IMR-90 (cell line): Measurements from ENCODE around the gene IRF6. TPM values are rescaled to one million over a fixed set of nuclear protein-coding genes. Genes with fewer than 3 reads are reported as not detected.

Experiments used
- ATAC-seq: fragments of 200-7000 bp; cut with Tn5 transposase; 2 replicates; pipeline ENCODE4 v1.9.1; 2020; ENCODE audit warnings: low read depth, mild to moderate bottlenecking, moderate library complexity
- Bru-seq: library from RNA; stranded (reverse); fragments of 400-500 nt; gene quantifications from one replicate; lab custom pipeline; 2021; lab: Mats Ljungman, UMichigan
- BruChase-seq, 2 experiments: library from RNA; stranded (reverse); fragments of 400-500 nt; gene quantifications; one replicate each; lab custom pipeline; 2021; lab: Mats Ljungman, UMichigan
- BruUV-seq: library from RNA; stranded (reverse); fragments of 400-500 nt; replicated peaks from 2 replicates; lab custom pipeline; 2021; lab: Mats Ljungman, UMichigan
- CTCF ChIA-PET: fragments of 300-600 bp; formaldehyde crosslinking; extraction: SDS; loops from one replicate; lab custom pipeline; 2021; ENCODE audit warnings: antibody characterized with exemption; lab: Yijun Ruan, JAX
- POLR2A ChIA-PET: fragments of 300-600 bp; sonication (Branson Sonifier 250); formaldehyde crosslinking; loops from one replicate; lab custom pipeline; 2022; ENCODE audit warnings: antibody characterized with exemption; ENCODE audit not compliant: unreplicated experiment; lab: Charles Lee
- DNase-seq: peaks from one replicate; pipeline ENCODE4 v3.0.0; 2013
- H2AFZ ChIP-seq: replicated peaks from 2 replicates; pipeline ENCODE3; 2013; ENCODE audit warnings: low read length, mild to moderate bottlenecking; ENCODE audit not compliant: poor library complexity
- H2AK5ac ChIP-seq: 2 replicates; pipeline ENCODE4 v1.6.1; 2013; ENCODE audit warnings: low read depth, low read length, inconsistent platforms
- H2AK9ac ChIP-seq: replicated peaks from 2 replicates; pipeline ENCODE3; 2013; ENCODE audit warnings: mild to moderate bottlenecking, low read depth, low read length, moderate library complexity; ENCODE audit not compliant: poor library complexity
- H2BK120ac ChIP-seq: 2 replicates; pipeline ENCODE4 v1.6.1; 2013; ENCODE audit warnings: low read depth, low read length, inconsistent platforms
- H2BK15ac ChIP-seq: 3 replicates; pipeline ENCODE4 v1.6.1; 2013; ENCODE audit warnings: low read depth, low read length, inconsistent platforms
- H2BK20ac ChIP-seq: 2 replicates; pipeline ENCODE4 v1.6.1; 2013; ENCODE audit warnings: low read depth, mild to moderate bottlenecking, inconsistent platforms, low read length, moderate library complexity
- H2BK5ac ChIP-seq: 2 replicates; pipeline ENCODE4 v1.6.1; 2013; ENCODE audit warnings: mild to moderate bottlenecking, low read depth, low read length, inconsistent platforms; ENCODE audit not compliant: poor library complexity, severe bottlenecking
- H3K14ac ChIP-seq: replicated peaks from 2 replicates; pipeline ENCODE4 v1.6.1; 2013; ENCODE audit warnings: low read depth, low read length, inconsistent platforms
- H3K18ac ChIP-seq: 2 replicates; pipeline ENCODE4 v1.6.1; 2013; ENCODE audit warnings: low read depth, low read length, control low read depth
- H3K23ac ChIP-seq: 2 replicates; pipeline ENCODE4 v1.6.1; 2013; ENCODE audit warnings: low read depth, low read length, inconsistent platforms
- H3K27ac ChIP-seq: 2 replicates; pipeline ENCODE4 v1.5.1; 2013; ENCODE audit warnings: mild to moderate bottlenecking, control low read depth, low read length; ENCODE audit not compliant: insufficient read depth
- H3K27me3 ChIP-seq: 2 replicates; pipeline ENCODE4 v1.6.1; 2013; ENCODE audit warnings: low read length; ENCODE audit not compliant: control insufficient read depth, insufficient read depth
- H3K36me3 ChIP-seq: 2 replicates; pipeline ENCODE4 v1.6.1; 2013; ENCODE audit warnings: low read length, mixed read lengths; ENCODE audit not compliant: control insufficient read depth, insufficient read depth
- H3K4ac ChIP-seq: 2 replicates; pipeline ENCODE4 v1.6.1; 2013; ENCODE audit warnings: low read depth, low read length, inconsistent platforms
- H3K4me1 ChIP-seq: 2 replicates; pipeline ENCODE4 v1.6.1; 2013; ENCODE audit warnings: low read length, mixed read lengths; ENCODE audit not compliant: control insufficient read depth, insufficient read depth
- H3K4me2 ChIP-seq: 2 replicates; pipeline ENCODE4 v1.6.1; 2013; ENCODE audit warnings: low read depth, mild to moderate bottlenecking, control low read depth, low read length, moderate library complexity
- H3K4me3 ChIP-seq: 2 replicates; pipeline ENCODE4 v1.5.1; 2013; ENCODE audit warnings: low read depth, mild to moderate bottlenecking, control low read depth, low read length, moderate library complexity; ENCODE audit not compliant: insufficient read depth
- H3K56ac ChIP-seq: 2 replicates; pipeline ENCODE4 v1.6.1; 2013; ENCODE audit warnings: low read length, inconsistent platforms; ENCODE audit not compliant: insufficient read depth; ENCODE audit errors: extremely low read depth
- H3K79me1 ChIP-seq, 2 experiments: 2 replicates each; pipeline ENCODE4 v1.6.1; 2013; ENCODE audit warnings: low read length in 2 of 2, inconsistent platforms in 1 of 2, low read depth in 1 of 2
- H3K9ac ChIP-seq: 2 replicates; pipeline ENCODE4 v1.6.1; 2013; ENCODE audit warnings: low read depth, low read length, control low read depth
- H3K9me1 ChIP-seq: 2 replicates; pipeline ENCODE4 v1.6.1; 2013; ENCODE audit warnings: low read length, inconsistent platforms; ENCODE audit not compliant: insufficient read depth
- H3K9me3 ChIP-seq: 2 replicates; pipeline ENCODE4 v1.6.1; 2013; ENCODE audit warnings: low read length; ENCODE audit not compliant: control insufficient read depth, insufficient read depth
- H4K20me1 ChIP-seq: 2 replicates; pipeline ENCODE4 v1.6.1; 2013; ENCODE audit warnings: low read length, inconsistent platforms; ENCODE audit not compliant: insufficient read depth
- H4K5ac ChIP-seq: 2 replicates; pipeline ENCODE4 v1.6.1; 2013; ENCODE audit warnings: mild to moderate bottlenecking, low read depth, low read length, control low read depth
- H4K8ac ChIP-seq, 2 experiments: 2 replicates each; pipeline ENCODE4 v1.6.1; 2013; ENCODE audit warnings: low read depth in 2 of 2, low read length in 2 of 2, control low read depth in 1 of 2, inconsistent platforms in 1 of 2
- H4K91ac ChIP-seq: 2 replicates; pipeline ENCODE4 v1.6.1; 2013; ENCODE audit warnings: low read depth, low read length, inconsistent platforms; ENCODE audit not compliant: insufficient read depth
- BHLHE40 ChIP-seq: fragments of 150-350 bp; IDR thresholded peaks from 2 replicates; pipeline ENCODE4 v1.6.1; 2016; ENCODE audit warnings: mild to moderate bottlenecking, low read depth, low read length
- CEBPB ChIP-seq: IDR thresholded peaks from 2 replicates; pipeline ENCODE4 v1.6.1; 2012; ENCODE audit warnings: low read depth, low read length, improper control_type of control experiment
- CHD1 ChIP-seq: IDR thresholded peaks from 2 replicates; pipeline ENCODE4 v1.6.1; 2012; ENCODE audit warnings: low read depth, low read length, improper control_type of control experiment
- CTCF ChIP-seq: conservative IDR thresholded peaks from 2 replicates; pipeline ENCODE4 v1.5.1; 2012; ENCODE audit warnings: mild to moderate bottlenecking, low read depth, low read length, improper control_type of control experiment
- MAFK ChIP-seq: IDR thresholded peaks from 2 replicates; pipeline ENCODE4 v1.6.1; 2012; ENCODE audit warnings: low read depth, low read length, improper control_type of control experiment
- MAZ ChIP-seq: IDR thresholded peaks from 2 replicates; pipeline ENCODE4 v1.6.1; 2012; ENCODE audit warnings: low read depth, mild to moderate bottlenecking, low read length, improper control_type of control experiment, moderate library complexity, borderline replicate concordance
- MXI1 ChIP-seq: IDR thresholded peaks from 2 replicates; pipeline ENCODE4 v1.6.1; 2012; ENCODE audit warnings: low read depth, mild to moderate bottlenecking, low read length, moderate library complexity, borderline replicate concordance
- NFE2L2 ChIP-seq: fragments of 150-350 bp; IDR thresholded peaks from 2 replicates; pipeline ENCODE4 v1.6.1; 2016; ENCODE audit warnings: low read depth, mild to moderate bottlenecking, low read length
- POLR2A ChIP-seq: IDR thresholded peaks from 2 replicates; pipeline ENCODE4 v1.6.1; 2012; ENCODE audit warnings: mild to moderate bottlenecking, low read depth, low read length
- RAD21 ChIP-seq: IDR thresholded peaks from 2 replicates; pipeline ENCODE4 v1.6.1; 2012; ENCODE audit warnings: low read length, improper control_type of control experiment
- RCOR1 ChIP-seq: IDR thresholded peaks from 2 replicates; pipeline ENCODE4 v1.6.1; 2012; ENCODE audit warnings: mild to moderate bottlenecking, low read length, improper control_type of control experiment; ENCODE audit not compliant: insufficient replicate concordance
- RFX5 ChIP-seq: IDR thresholded peaks from 2 replicates; pipeline ENCODE4 v1.8.0; 2012; ENCODE audit warnings: low read depth, mild to moderate bottlenecking, low read length, moderate library complexity
- SMC3 ChIP-seq: fragments of 150-350 bp; IDR thresholded peaks from 2 replicates; pipeline ENCODE4 v1.6.1; 2016; ENCODE audit warnings: low read depth, mild to moderate bottlenecking, antibody characterized with exemption, low read length, moderate library complexity
- WGBS, 2 experiments: methylation state at CpG; one replicate each; pipeline versions ENCODE4 v1.1.5 to v1.1.7; 2013; ENCODE audit warnings: missing lambda C conversion rate in 2 of 2; ENCODE audit not compliant: insufficient read length in 1 of 2; ENCODE audit errors: extremely low coverage in 2 of 2; 5-methylcytosine and 5-hydroxymethylcytosine counted together
- dilution Hi-C: fragments of 300-500 bp; cut with HindIII; formaldehyde crosslinking; loops from one replicate; pipeline ENCODE4 v1.14.3; 2018; ENCODE audit warnings: low sequenced_read_pairs; ENCODE audit not compliant: unreplicated experiment
- in situ Hi-C: fragments of 300-500 bp; cut with MboI; formaldehyde crosslinking; loops from 3 replicates; pipeline ENCODE4 v1.14.3; 2019; ENCODE audit warnings: low sequenced_read_pairs, inconsistent platforms, mixed read lengths
- intact Hi-C: fragments of 100-400 bp; cut with micrococcal nuclease; formaldehyde crosslinking; loops from 2 replicates; pipeline ENCODE4 v1.10.0; 2022
- long read RNA-seq: library from polyadenylated mRNA; unstranded; transcript quantifications from one replicate; pipeline ENCODE4 v2.0.0, GENCODE V29; 2021; ENCODE audit not compliant: unreplicated experiment
- polyA plus RNA-seq, 3 experiments: library from polyadenylated mRNA; depleted of rRNA; stranded (reverse); fragments of >200 nt; gene quantifications; 2 replicates each; pipeline ENCODE4 v1.2.3, GENCODE V29; 2012; ENCODE audit warnings: low replicate concordance in 1 of 3
- total RNA-seq: library from RNA; depleted of rRNA; stranded (reverse); fragments of >200 nt; gene quantifications from 2 replicates; pipeline ENCODE4 v1.2.3, GENCODE V29; 2012; rRNA removed

The IRF6 gene
- total RNA-seq = 1.9 and 2.9 TPM in 2 replicates
- 1.2 and 1.7 TPM in 2 replicates for polyA plus RNA-seq (2012; rRNA removed)
- polyA plus RNA-seq (2012; cell fraction: cytosol; rRNA removed) = 1.0 and 1.2 TPM in 2 replicates
- 1.2 and 1.3 TPM in 2 replicates for polyA plus RNA-seq (2012; cell fraction: nucleus; rRNA removed; ENCODE audit: low replicate concordance)
- Bru-seq, nascent RNA = percentile 19 among the genes with signal in this experiment
- percentile 16 among the genes with signal in this experiment for BruChase-seq, experiment 1, labeled RNA remaining after a 6-hour chase
- BruChase-seq, experiment 2, labeled RNA remaining after a 2-hour chase = percentile 20 among the genes with signal in this experiment
- long read RNA-seq = 0 reads

GRCh38 chr1:209805875-209806760, at the start of gene IRF6:
TSS of gene IRF6 (minus strand) at chr1:209806142. CDS start at chr1:209801413, 4,729 bp downstream.
- H2AFZ ChIP-seq = peak within 1 kb of the TSS; percentile 88
- DNase-seq (peak; percentile 51), ATAC-seq (peak; percentile 71)
- H4K5ac ChIP-seq = peak within 1 kb of the TSS; percentile 75
- no peaks in the 10 kb centered on the region for H3K9me3 ChIP-seq
- H3K4me1 ChIP-seq = peaks cover 5% of the 10 kb centered on the region; the same call in 1 of the 2 replicates
- peaks cover 3% of the 10 kb centered on the region; the same call in 1 of the 2 replicates for H3K9me1 ChIP-seq
- in situ Hi-C loops (no loop called here), intact Hi-C loops (no loop called here), dilution Hi-C loops (loop anchor here (25.0 kb wide), 1 partner anchor 181 kb away; no protein-coding TSS in a partner anchor)
- no peak within 1 kb of the TSS for H2BK20ac ChIP-seq
- H3K14ac ChIP-seq = peak within 1 kb of the TSS; percentile 64
- peak within 1 kb of the TSS; percentile 86 for H3K4me2 ChIP-seq
- no TSS peak for BruUV-seq
- H3K9ac ChIP-seq = peak within 1 kb of the TSS; percentile 59; the same call in 1 of the 2 replicates
- no peaks in the 10 kb centered on the region for H3K36me3 ChIP-seq
- no peak within 1 kb of the TSS for H3K23ac ChIP-seq
- H3K18ac ChIP-seq = 0 out of 2 replicates have a peak within 1 kb of the TSS, but pooled peaks have one; percentile 58
- peak within 1 kb of the TSS; percentile 34 for H3K4me3 ChIP-seq
- H4K8ac ChIP-seq = peak within 1 kb of the TSS; percentile 43 to 71; a peak in 3 of 4 replicates
- 7% methylated on average over 17 of the region's 46 CpGs; no CpG with 5 or more reads in 1 of the 2 experiments for WGBS, 2 experiments
- no peak within 1 kb of the TSS for H2BK5ac ChIP-seq
- peaks cover 2% of the 10 kb centered on the region; the same call in 1 of the 2 replicates for H3K27me3 ChIP-seq
- H2AK5ac ChIP-seq = no peak within 1 kb of the TSS
- H3K79me1 ChIP-seq = no peaks in the 10 kb centered on the region
- H4K91ac ChIP-seq = peak within 1 kb of the TSS; percentile 19; the same call in 1 of the 2 replicates
- POLR2A ChIA-PET = no interaction called here
- H2BK15ac ChIP-seq = peak within 1 kb of the TSS; percentile 81; the same call in 1 of the 3 replicates
- H2BK120ac ChIP-seq = peak within 1 kb of the TSS; percentile 54; the same call in 1 of the 2 replicates
- CTCF ChIA-PET = interaction anchor here (0.6 kb wide), 1 partner anchor 652 kb away, joined by 3 read pairs; no protein-coding TSS in a partner anchor
- no peaks in the 10 kb centered on the region for H4K20me1 ChIP-seq
- H3K27ac ChIP-seq = peak within 1 kb of the TSS; percentile 19; the same call in 1 of the 2 replicates
- H3K4ac ChIP-seq = peak within 1 kb of the TSS; percentile 54
- peak within 1 kb of the TSS; percentile 6 for H2AK9ac ChIP-seq
- peak within 1 kb of the TSS; percentile 24; the same call in 1 of the 2 replicates for H3K56ac ChIP-seq
- TF ChIP-seq MXI1 (no peak), BHLHE40 (no peak), RCOR1 (no peak), POLR2A (no peak), CHD1 (no peak), MAFK (no peak), RFX5 (no peak), RAD21 (no peak), NFE2L2 (no peak), CEBPB (no peak), MAZ (no peak), CTCF (no peak), SMC3 (no peak)
